CMK (cell line): ENCODE data around the gene MCU.
"Not testable (repeated sequence)": the region's sequence is repeated elsewhere in the genome, so short reads cannot be mapped to it uniquely, and the experiment has no call there.

Source experiments
- DNase-seq: peaks from one replicate; pipeline ENCODE4 v3.0.0-alpha.2; 2010; ENCODE audit warnings: low read depth

The MCU gene

GRCh38 chr10:72762042-72762441, 70.1 kb downstream of the MCU start:
- DNase-seq = no peak

GRCh38 chr10:72763201-72763600, 71.3 kb downstream of the MCU start:
- DNase-seq = no peak

GRCh38 chr10:72764151-72764550, 72.2 kb downstream of the MCU start:
- no peak for DNase-seq

GRCh38 chr10:72765051-72765745, 73.3 kb downstream of the MCU start:
- no peak for DNase-seq

- DNase-seq = not testable (repeated sequence)
Measured at GRCh38 chr10:72771195-72771594, 79.3 kb downstream of the MCU start.

GRCh38 chr10:72772031-72772430, 80.1 kb downstream of the MCU start:
- no peak for DNase-seq

- no peak for DNase-seq
Measured at GRCh38 chr10:72779874-72780273, 87.9 kb downstream of the MCU start.

- DNase-seq = no peak
Measured at GRCh38 chr10:72782649-72783330, 90.8 kb downstream of the MCU start.

GRCh38 chr10:72783410-72783833, 91.5 kb downstream of the MCU start:
- no peak for DNase-seq

GRCh38 chr10:72784551-72785351, 92.8 kb downstream of the MCU start:
- no peak for DNase-seq

GRCh38 chr10:72785409-72785808, 93.5 kb downstream of the MCU start:
- no peak for DNase-seq

- no peak for DNase-seq
Measured at GRCh38 chr10:72790216-72790990, 98.5 kb downstream of the MCU start.

- no peak for DNase-seq
Measured at GRCh38 chr10:72792288-72792687, 100.3 kb downstream of the MCU start.

GRCh38 chr10:72793752-72794151, 101.8 kb downstream of the MCU start:
- DNase-seq = no peak

GRCh38 chr10:72794260-72794659, 102.3 kb downstream of the MCU start:
- DNase-seq = no peak

GRCh38 chr10:72796042-72796441, 104.1 kb downstream of the MCU start:
- no peak for DNase-seq

- no peak for DNase-seq
Measured at GRCh38 chr10:72796538-72796937, 104.6 kb downstream of the MCU start.

GRCh38 chr10:72800000-72800740, 108.2 kb downstream of the MCU start:
- peak; percentile 39 for DNase-seq

- DNase-seq = no peak
Measured at GRCh38 chr10:72800741-72801092, 108.8 kb downstream of the MCU start.

- DNase-seq = no peak
Measured at GRCh38 chr10:72801263-72801868, 109.4 kb downstream of the MCU start.

GRCh38 chr10:72802332-72802731, 110.4 kb downstream of the MCU start:
- no peak for DNase-seq
